GM13976 (cell line): ENCODE measurements around the gene DIAPH2.
A peak's percentile ranks its signal among the peaks of the same experiment; 100 is the strongest.

Experiments
- DNase-seq: peaks from one replicate; pipeline ENCODE4 v3.0.0; 2012; ENCODE audit warnings: low spot score
- in situ Hi-C: fragments of 300-500 bp; cut with MboI; formaldehyde crosslinking; loops from one replicate; pipeline ENCODE4 v1.12.0; 2022; ENCODE audit warnings: low sequenced_read_pairs, mixed read lengths, inconsistent platforms; ENCODE audit not compliant: unreplicated experiment
- TF ChIP-seq, protein P1 (sequence below): IDR thresholded peaks from 2 replicates; pipeline ENCODE4 v1.5.1; 2012; ENCODE audit warnings: borderline replicate concordance, mild to moderate bottlenecking; ENCODE audit not compliant: insufficient read depth; ENCODE audit errors: extremely low read depth, missing control alignments, control extremely low read depth

Gene DIAPH2

DNA sequence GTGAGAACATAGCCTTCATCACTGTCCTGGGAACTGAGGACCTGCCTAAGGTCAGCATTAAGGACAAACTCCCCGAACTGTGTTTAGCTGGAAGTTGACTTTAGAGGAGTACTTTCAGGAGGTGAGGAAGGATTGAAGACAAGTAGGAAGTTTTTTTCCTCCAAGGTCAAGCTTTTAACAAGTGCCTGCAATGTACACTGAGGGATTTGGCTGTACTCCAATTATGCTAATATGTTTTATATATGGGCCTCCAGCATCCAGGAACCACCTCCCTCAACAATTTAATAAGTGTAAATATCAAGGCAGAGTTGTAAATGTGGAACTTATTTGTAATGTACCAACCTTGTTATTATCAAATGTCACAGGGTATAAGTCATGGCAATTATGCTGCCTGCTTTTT, 925.3 kb downstream of the DIAPH2 start:
- in situ Hi-C loops = no loop called here
- no peak for DNase-seq
- TF ChIP-seq, protein P1, sequence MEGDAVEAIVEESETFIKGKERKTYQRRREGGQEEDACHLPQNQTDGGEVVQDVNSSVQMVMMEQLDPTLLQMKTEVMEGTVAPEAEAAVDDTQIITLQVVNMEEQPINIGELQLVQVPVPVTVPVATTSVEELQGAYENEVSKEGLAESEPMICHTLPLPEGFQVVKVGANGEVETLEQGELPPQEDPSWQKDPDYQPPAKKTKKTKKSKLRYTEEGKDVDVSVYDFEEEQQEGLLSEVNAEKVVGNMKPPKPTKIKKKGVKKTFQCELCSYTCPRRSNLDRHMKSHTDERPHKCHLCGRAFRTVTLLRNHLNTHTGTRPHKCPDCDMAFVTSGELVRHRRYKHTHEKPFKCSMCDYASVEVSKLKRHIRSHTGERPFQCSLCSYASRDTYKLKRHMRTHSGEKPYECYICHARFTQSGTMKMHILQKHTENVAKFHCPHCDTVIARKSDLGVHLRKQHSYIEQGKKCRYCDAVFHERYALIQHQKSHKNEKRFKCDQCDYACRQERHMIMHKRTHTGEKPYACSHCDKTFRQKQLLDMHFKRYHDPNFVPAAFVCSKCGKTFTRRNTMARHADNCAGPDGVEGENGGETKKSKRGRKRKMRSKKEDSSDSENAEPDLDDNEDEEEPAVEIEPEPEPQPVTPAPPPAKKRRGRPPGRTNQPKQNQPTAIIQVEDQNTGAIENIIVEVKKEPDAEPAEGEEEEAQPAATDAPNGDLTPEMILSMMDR = no peak

DNA sequence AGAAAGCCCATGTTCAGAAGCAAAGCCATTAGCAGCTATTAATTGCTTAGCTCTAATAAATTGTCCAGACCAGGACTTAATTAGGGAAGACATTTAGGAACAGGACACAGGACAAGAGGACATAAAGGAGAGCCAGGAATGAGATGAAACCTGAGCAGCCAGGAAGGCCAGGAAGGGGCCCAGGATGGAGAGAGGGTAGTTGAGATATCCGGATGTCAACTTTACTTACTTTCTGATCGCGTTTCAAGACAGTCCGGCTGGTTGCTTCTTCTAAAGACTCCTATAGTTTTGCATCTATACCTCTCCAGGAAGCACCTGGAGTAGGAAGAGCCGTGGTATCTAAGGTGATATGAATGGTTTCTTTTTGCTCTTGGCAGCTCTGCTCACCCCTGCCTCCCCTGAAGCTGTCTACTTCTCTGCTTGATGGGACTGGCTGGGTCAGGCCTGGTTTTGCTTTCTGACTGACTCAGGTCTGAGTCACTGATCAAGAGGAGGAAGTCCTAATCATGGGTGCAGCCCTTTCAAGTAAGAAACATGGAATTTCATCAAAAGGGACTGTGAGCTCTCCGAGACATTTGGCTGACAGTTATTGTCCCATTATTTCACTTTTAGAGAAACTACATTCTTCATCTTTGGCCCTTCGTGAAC, 932.4 kb downstream of the DIAPH2 start:
- in situ Hi-C loops = no loop called here

GRCh38 chrX:97619499-97619898, 934.9 kb downstream of the DIAPH2 start:
- in situ Hi-C loops = no loop called here
- DNase-seq = no peak
- TF ChIP-seq, protein P1 = no peak

More for the DNA sequence above, 932.4 kb downstream of the DIAPH2 start:
- DNase-seq = peak; percentile 25
- TF ChIP-seq, protein P1 = no peak

DNA sequence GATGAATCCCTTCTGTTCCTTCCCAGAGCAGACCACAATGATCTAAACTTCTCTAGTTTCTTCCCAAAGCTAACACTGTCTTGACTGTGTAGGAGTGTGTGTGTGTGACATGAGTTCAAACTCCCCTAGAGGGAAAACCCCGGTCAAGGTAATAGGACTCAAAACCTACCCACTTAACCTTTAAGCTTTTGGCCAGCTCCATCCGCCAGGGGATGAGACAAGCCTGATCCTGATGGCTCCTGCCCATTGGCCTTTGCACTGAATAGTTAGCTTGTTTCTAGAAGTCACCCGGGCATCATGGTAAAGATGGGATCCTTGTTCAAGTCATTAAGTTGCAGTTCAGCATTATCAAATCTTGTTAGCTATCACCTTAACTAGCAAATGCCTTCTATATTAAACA, 937.5 kb downstream of the DIAPH2 start:
- in situ Hi-C loops = no loop called here
- TF ChIP-seq, protein P1 = no peak
- no peak for DNase-seq

- TF ChIP-seq, protein P1 = no peak
- DNase-seq = no peak
- in situ Hi-C loops = no loop called here
These were observed 943.7 kb downstream of the DIAPH2 start for GRCh38 chrX:97628326-97628725.

DNA sequence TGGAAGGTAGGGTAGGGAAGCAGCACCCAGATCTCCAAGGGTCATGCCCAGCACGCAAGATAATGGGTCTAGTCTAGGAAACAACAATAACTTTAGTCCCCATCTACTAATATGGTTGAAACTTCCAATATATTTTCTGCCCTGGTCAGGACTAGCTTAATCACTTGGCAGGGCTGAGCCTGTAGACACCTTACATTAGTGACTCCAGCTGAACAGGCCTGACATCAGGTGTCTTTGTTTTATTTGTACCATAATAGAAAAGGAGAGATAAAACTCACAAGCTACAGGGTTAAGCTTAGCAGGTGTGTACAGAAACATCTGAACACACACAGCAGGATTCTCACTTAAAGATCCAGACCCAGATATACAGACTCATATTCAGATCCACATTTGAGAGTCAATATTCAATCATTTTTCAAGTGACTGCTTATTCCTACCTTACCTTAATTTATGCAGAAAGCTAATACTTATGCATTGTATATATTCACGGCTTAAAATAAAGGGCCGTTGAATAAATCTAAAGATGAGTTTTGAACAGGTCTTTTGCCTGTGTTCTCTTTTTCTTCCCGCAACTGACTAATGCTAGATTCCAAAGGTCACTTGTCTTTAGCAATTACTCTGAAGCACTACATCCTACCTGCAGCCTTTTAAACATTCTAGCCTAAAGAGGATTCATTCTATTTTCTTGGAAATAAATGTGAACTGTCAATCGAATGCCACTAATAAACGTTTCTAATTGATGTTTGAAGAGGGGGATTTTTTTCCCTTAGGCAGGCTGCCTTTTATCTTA, 944.4 kb downstream of the DIAPH2 start:
- TF ChIP-seq, protein P1 = no peak
- in situ Hi-C loops = no loop called here
- DNase-seq = no peak

DNA sequence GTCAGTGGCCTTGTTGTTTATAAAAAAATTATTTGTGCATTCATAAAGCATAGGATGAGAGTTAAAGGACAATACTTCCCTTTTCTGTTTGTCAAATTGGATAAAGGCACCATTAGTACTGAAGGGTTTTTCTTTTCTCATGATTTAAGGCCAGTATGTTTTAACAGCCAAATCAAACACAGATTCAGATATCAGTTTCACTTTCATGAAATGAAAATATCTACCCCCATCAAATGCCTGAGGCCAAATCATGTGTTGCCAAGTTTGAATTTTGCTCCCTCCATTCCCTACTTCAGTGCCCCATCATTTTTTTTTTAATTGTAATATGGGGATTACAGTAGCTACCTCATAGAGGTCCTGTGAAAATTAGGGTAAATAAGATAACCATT, 944.9 kb downstream of the DIAPH2 start:
- TF ChIP-seq, protein P1 = no peak
- no peak for DNase-seq
- in situ Hi-C loops = no loop called here
